Coronary artery (tissue), 2 donors: Measurements from ENCODE around the gene PEPD.

Source experiments
- DNase-seq: peaks from one replicate; pipeline ENCODE4 v3.0.0-alpha.2; 2017; ENCODE audit warnings: low spot score
- H3K27ac ChIP-seq, 2 donors: fragments of 200-600 bp; sonication (generic); one replicate each; pipeline ENCODE4 v1.5.1; 2016 to 2019
- H3K4me3 ChIP-seq: fragments of 200-600 bp; sonication (generic); 2 replicates; pipeline ENCODE4 v1.5.1; 2016; ENCODE audit warnings: mild to moderate bottlenecking, moderate library complexity
- TF ChIP-seq, protein P1 (sequence below): fragments of 200-600 bp; sonication (generic); IDR thresholded peaks from one replicate; pipeline ENCODE4 v1.5.1; 2019; ENCODE audit warnings: antibody characterized with exemption

The PEPD gene

DNA sequence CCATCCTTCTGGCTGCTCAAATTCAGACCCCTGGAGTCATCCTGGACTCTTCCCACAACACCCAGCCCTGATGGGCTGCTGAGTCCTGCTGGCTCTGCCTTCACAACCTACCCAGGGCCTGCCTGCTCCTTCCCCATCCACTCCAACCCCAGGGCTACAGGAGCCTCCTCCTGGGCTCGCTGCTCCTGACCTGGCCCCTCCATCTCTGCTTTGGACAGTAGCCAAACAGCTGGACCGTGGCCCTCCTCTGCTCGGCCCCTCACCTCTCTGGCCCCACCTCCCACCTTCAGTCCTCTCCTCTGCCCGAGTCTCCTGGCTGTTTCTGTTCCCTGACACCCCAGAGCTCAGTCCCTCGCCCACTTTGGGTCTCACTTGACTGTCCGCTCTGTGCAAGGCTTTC, 81.3 kb downstream of the PEPD start:
- H3K27ac ChIP-seq, result no peak overlapping the region
- H3K4me3 ChIP-seq, result no peak overlapping the region
- TF ChIP-seq, protein P1, sequence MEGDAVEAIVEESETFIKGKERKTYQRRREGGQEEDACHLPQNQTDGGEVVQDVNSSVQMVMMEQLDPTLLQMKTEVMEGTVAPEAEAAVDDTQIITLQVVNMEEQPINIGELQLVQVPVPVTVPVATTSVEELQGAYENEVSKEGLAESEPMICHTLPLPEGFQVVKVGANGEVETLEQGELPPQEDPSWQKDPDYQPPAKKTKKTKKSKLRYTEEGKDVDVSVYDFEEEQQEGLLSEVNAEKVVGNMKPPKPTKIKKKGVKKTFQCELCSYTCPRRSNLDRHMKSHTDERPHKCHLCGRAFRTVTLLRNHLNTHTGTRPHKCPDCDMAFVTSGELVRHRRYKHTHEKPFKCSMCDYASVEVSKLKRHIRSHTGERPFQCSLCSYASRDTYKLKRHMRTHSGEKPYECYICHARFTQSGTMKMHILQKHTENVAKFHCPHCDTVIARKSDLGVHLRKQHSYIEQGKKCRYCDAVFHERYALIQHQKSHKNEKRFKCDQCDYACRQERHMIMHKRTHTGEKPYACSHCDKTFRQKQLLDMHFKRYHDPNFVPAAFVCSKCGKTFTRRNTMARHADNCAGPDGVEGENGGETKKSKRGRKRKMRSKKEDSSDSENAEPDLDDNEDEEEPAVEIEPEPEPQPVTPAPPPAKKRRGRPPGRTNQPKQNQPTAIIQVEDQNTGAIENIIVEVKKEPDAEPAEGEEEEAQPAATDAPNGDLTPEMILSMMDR, result no peak
- no peak for DNase-seq

DNA sequence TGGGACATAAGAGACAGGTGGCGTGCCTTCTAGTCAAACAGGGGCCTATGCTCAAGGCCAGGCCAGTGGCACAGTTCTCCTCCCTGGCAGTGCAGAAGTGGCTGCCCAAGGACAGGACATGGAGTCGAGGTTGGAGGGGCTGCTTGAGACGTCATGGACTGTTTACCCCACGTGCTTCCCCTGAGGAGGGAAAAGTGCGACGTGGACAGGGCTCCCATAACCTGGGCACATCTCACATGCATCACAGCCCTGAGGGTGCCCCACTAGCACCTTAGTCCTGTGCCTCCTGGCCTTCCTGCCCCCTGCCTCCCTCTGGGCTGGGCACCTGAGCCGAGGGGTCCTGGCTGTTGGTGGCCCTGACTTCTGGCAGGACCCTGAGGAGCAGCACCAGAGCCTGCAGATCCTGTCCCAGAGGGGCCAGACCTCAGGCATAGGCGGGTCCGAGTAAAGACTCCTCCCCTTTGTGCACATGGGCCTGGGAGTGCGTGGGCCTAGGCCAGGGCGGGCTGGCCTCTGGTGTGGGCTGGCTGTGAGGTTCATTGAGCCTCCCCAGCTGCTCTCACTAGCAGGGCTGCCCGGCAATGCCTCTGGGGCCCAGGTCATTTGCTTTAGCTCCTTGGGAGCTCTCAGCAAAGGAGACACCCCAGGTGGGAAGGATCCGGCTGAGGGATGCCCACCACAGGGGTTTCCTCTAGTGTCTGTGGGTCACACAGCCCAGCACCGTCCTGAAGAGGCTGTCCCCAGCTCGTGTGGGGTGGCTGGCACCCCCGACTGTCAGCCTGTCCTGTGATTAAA, 82.4 kb downstream of the PEPD start:
- Histone ChIP-seq H3K4me3 (no peak overlapping the region), H3K27ac (no peak overlapping the region)
- no peak for DNase-seq
- TF ChIP-seq, protein P1, result no peak

DNA sequence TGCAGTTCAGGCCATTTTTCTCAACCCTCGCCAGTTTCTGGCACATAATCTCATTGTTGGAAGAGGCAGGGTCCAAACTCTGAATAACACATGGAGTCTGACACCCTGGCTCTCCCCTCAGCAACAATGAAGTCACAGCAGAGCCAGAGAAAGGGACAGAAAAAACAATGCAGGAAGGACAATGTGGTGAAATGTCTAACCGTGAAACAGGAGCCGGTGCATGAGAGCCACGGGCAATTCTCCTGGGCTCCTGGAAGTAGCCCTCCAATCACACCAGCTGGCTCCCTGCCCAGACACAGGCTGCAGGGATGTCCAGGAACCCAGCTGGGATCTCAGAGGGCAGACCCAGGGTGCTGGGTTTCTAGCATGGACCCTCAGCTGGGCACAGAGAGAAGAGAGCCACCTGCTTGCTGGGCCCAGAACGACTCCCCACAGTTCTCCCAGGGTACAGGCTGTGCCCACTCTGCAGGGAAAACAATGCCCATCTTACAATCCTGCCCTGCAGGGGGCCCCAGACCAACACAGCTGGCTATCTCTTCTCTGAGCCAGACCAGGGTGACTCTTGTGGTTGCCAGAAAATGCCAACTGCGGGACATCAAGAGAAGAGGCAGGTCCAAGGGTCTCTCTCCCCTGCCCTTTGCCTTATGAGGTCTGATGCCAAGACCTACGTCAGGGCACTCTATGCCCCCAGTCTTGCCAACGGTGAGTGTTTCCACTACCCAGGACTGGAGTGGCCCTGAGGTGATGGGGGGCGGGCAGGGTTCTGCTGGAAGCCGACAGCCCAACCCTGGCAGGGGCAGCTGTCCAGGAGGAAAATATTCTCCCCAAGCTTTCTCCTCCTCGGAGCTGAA, 83.5 kb downstream of the PEPD start:
- no peak overlapping the region for H3K4me3 ChIP-seq
- TF ChIP-seq, protein P1, result no peak
- H3K27ac ChIP-seq, result no peak overlapping the region
- DNase-seq, result no peak

DNA sequence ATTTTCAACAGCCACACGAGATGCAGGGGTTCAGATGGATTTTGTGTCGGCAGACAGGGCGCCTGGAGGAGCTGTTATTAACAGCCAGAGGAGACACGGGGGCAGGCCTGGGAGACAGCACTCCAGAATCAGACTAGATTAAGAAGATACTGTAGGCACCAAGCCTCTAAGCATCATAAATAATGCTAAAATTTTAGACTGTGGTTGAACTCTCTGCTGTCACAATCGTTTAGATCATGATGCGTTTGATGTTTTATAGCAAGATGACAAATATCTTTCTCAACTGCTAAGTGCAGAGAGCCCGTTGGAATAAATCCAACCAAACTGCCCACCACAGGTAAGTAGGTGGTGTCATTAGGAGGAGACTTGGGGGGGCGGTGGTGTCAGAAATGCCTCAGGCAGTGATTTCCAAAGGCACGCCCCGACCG, 84.2 kb downstream of the PEPD start:
- no peak overlapping the region for H3K27ac ChIP-seq
- no peak for DNase-seq
- TF ChIP-seq, protein P1, result no peak
- H3K4me3 ChIP-seq, result no peak overlapping the region

DNA sequence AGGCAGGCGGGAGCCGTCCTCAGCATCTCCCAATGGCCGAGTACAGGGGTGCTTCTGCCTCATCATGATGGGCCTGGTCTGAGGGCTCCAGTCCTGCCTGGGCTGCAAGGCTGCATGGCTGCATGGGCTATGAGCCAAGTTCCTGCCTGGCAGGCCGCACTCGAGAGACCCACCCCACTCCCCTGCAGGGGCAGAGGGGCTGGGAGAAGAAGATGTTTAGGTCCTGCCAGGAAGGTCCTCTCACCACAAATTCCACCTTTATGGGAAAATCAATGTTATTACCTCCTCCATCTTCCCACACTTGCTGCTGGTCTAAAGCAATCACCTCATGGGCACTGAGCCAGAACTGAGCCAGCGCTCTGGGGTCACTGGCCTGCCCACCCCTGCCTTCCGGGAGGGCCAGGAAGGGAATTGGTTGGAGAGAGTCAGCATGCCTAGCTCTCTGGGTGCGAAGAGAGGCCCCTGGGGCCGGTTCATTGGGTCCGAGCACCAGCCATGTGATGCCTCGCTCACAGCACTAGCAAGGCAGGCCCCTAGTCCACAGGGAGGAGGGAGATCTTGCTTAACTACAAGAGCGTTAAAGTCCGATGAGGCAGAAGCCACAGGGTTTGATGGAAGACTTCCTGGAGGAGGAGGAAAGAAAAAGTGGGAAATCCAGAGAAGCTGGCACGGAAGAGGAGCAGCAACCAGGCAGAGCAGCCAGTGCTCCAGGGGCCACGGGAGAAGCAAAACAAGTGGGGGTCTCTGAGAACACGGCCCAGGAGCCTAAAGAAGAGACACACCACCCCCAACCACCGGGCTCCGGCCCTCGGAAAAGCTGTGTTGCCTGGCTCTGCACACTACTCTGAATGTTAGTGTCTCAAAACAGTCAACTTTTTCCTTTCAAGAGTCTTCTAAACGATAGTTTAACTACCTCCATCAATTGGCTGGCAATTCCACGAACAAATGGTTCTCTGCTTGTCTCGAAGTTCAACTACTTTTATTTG, 84.9 kb downstream of the PEPD start:
- DNase-seq, result no peak
- Histone ChIP-seq H3K27ac (no peak overlapping the region), H3K4me3 (no peak overlapping the region)
- TF ChIP-seq, protein P1, result no peak

DNA sequence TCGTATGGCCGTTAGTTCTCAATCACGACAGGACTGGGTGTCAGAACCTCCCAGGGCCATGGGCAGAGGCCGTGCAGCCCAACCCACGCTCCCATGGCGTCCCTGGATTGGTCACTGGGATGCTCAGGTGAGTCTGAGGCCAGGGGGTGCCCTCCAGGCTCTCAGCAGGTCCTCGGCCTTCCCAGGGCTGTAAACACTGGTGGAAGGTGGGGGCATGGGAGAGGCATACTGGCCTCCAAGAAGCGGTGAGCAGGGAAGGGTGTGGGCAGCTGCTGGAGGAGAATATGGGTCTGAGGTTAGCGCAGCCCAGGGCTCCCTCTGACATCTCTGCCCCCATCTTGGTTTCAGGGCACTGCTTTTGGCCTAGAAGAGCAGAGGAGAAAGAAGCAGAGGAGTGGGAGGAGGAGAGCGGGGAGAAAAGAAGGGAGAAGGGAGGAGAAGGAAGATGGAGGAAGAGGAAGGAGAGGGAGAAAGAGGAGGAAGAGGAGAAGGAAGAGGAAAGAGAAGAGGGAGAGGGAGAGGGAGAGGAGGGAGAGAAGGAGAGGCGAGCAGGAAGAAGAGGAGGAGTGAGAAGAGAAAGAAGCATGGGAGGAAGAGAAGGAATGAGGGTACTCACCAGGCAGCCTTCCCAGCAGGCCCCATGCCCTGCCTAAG, 85.8 kb downstream of the PEPD start:
- Histone ChIP-seq H3K4me3 (no peak overlapping the region), H3K27ac (no peak overlapping the region)
- DNase-seq, result no peak
- TF ChIP-seq, protein P1, result no peak
